SU-DHL-6 (cell line): ENCODE measurements around the gene PTPN21.

Experiments
- H2AFZ ChIP-seq: fragments of 200-600 bp; sonication (generic); 2 replicates; pipeline ENCODE4 v1.6.1; 2014; ENCODE audit warnings: low read depth, mild to moderate bottlenecking, moderate library complexity, mixed read lengths, antibody characterized with exemption, low read length; ENCODE audit not compliant: severe bottlenecking
- H3F3A ChIP-seq: fragments of 200-600 bp; shearing (Covaris generic); 2 replicates; pipeline ENCODE4 v1.6.0; 2016; ENCODE audit warnings: antibody characterized with exemption, mild to moderate bottlenecking; ENCODE audit not compliant: insufficient read depth
- H3K27ac ChIP-seq: fragments of 200-600 bp; sonication (generic); 2 replicates; pipeline ENCODE4 v1.5.1; 2016; ENCODE audit warnings: low read depth, mild to moderate bottlenecking, low read length, moderate library complexity, mixed read lengths
- H3K27me3 ChIP-seq: fragments of 200-600 bp; sonication (generic), shearing (Covaris generic); 2 replicates; pipeline ENCODE4 v1.6.0; 2014; ENCODE audit warnings: mild to moderate bottlenecking, low read length
- H3K36me3 ChIP-seq: fragments of 200-600 bp; sonication (generic); 2 replicates; pipeline ENCODE4 v1.6.1; 2014; ENCODE audit warnings: mild to moderate bottlenecking, low read length, mixed read lengths
- H3K4me2 ChIP-seq: fragments of 300-600, 200-600 bp; shearing (Covaris generic), sonication (generic); 2 replicates; pipeline ENCODE4 v1.6.0; 2014; ENCODE audit warnings: low read length, low read depth, mild to moderate bottlenecking; ENCODE audit not compliant: poor library complexity, severe bottlenecking
- H3K4me3 ChIP-seq: fragments of 200-600 bp; sonication (generic); 2 replicates; pipeline ENCODE4 v1.5.1; 2014; ENCODE audit warnings: antibody characterized with exemption, low read length, mild to moderate bottlenecking, mixed read lengths; ENCODE audit not compliant: insufficient read depth, poor library complexity, severe bottlenecking
- H3K79me2 ChIP-seq: fragments of 200-600 bp; sonication (generic); 2 replicates; pipeline ENCODE4 v1.6.1; 2014; ENCODE audit warnings: mild to moderate bottlenecking, low read length, moderate library complexity; ENCODE audit not compliant: insufficient read depth
- H3K9ac ChIP-seq: fragments of 200-600 bp; sonication (generic); 2 replicates; pipeline ENCODE4 v1.7.0; 2014; ENCODE audit warnings: mild to moderate bottlenecking, low read length
- H3K9me2 ChIP-seq: fragments of 200-600 bp; sonication (generic); replicated peaks from 2 replicates; pipeline ENCODE4 v1.6.1; 2014; ENCODE audit warnings: low read length; ENCODE audit not compliant: insufficient read depth
- H3K9me3 ChIP-seq: fragments of 200-600 bp; sonication (generic); 2 replicates; pipeline ENCODE4 v1.6.1; 2014; ENCODE audit warnings: low read length, mixed read lengths; ENCODE audit not compliant: insufficient read depth
- H4K20me1 ChIP-seq: fragments of 200-600 bp; sonication (generic); 2 replicates; pipeline ENCODE4 v1.6.1; 2014; ENCODE audit warnings: low read depth, mild to moderate bottlenecking, antibody characterized with exemption, low read length, moderate library complexity, mixed read lengths
- CTCF ChIP-seq: fragments of 200-600 bp; sonication (generic); IDR thresholded peaks from one replicate; pipeline ENCODE4 v1.5.1; 2017; ENCODE audit warnings: antibody characterized with exemption, mild to moderate bottlenecking, low read length, moderate library complexity; ENCODE audit not compliant: insufficient read depth, poor library complexity, severe bottlenecking
- EZH2phosphoT487 ChIP-seq: fragments of 200-600 bp; sonication (generic), shearing (Covaris generic); conservative IDR thresholded peaks from 2 replicates; pipeline ENCODE4 v1.6.1; 2018; ENCODE audit warnings: mild to moderate bottlenecking, antibody characterized with exemption, low read length, moderate library complexity, mixed read lengths

Gene PTPN21

GRCh38 chr14:88500611-88501010 lies 54.2 kb downstream of the PTPN21 start:
- no peak overlapping the region for H3K9ac ChIP-seq
- no peaks in the 10 kb centered on the region for H3K27me3 ChIP-seq

GRCh38 chr14:88499225-88499624 lies 55.6 kb downstream of the PTPN21 start:
- H3F3A ChIP-seq, result no peaks in the 10 kb centered on the region
- no peak overlapping the region for H3K4me2 ChIP-seq
- H3K9ac ChIP-seq, result no peak overlapping the region
- no peak overlapping the region for H2AFZ ChIP-seq
- no peaks in the 10 kb centered on the region for H3K9me2 ChIP-seq
- H3K79me2 ChIP-seq, result no peaks in the 10 kb centered on the region
- no peaks in the 10 kb centered on the region for H4K20me1 ChIP-seq
- no peak for TF ChIP-seq CTCF
- H3K4me3 ChIP-seq, result no peak overlapping the region
- H3K36me3 ChIP-seq, result no peaks in the 10 kb centered on the region
- H3K9me3 ChIP-seq, result no peaks in the 10 kb centered on the region
- no peak overlapping the region for H3K27ac ChIP-seq
- H3K27me3 ChIP-seq, result no peaks in the 10 kb centered on the region

More at GRCh38 chr14:88500611-88501010, 54.2 kb downstream of the PTPN21 start:
- Histone ChIP-seq H3K4me2 (no peak overlapping the region), H3K4me3 (no peak overlapping the region), H4K20me1 (no peaks in the 10 kb centered on the region), H3K79me2 (no peaks in the 10 kb centered on the region), H3K9me2 (no peaks in the 10 kb centered on the region), H3K9me3 (no peaks in the 10 kb centered on the region), H3K27ac (no peak overlapping the region), H2AFZ (no peak overlapping the region), H3F3A (no peaks in the 10 kb centered on the region), H3K36me3 (no peaks in the 10 kb centered on the region)
- TF ChIP-seq EZH2phosphoT487, result no peak
- no peak for TF ChIP-seq CTCF

- no peak overlapping the region for H3K4me2 ChIP-seq
- H3K9me2 ChIP-seq, result no peaks in the 10 kb centered on the region
- no peak overlapping the region for H3K27ac ChIP-seq
- H4K20me1 ChIP-seq, result no peaks in the 10 kb centered on the region
- H3K27me3 ChIP-seq, result no peaks in the 10 kb centered on the region
- H3K9me3 ChIP-seq, result no peaks in the 10 kb centered on the region
- TF ChIP-seq CTCF (no peak), EZH2phosphoT487 (no peak)
- no peaks in the 10 kb centered on the region for H3F3A ChIP-seq
- no peaks in the 10 kb centered on the region for H3K79me2 ChIP-seq
- H3K9ac ChIP-seq, result no peak overlapping the region
- no peak overlapping the region for H3K4me3 ChIP-seq
- H3K36me3 ChIP-seq, result no peaks in the 10 kb centered on the region
- no peak overlapping the region for H2AFZ ChIP-seq
Measured at GRCh38 chr14:88496414-88496813, 58.4 kb downstream of the PTPN21 start.
